Type B pancreatic cell (in vitro differentiated cells): ENCODE measurements around the gene MRPS16. TPM values are rescaled to one million over a fixed set of nuclear protein-coding genes. Genes with fewer than 3 reads are reported as not detected.

ENCODE experiments used
- DNase-seq: peaks from one replicate; pipeline ENCODE4 v3.0.0; 2021; ENCODE audit warnings: mixed read lengths; ENCODE audit not compliant: unreplicated experiment; ENCODE audit errors: extremely low spot score
- H3K27ac Mint-ChIP-seq: 2 replicates; pipeline ENCODE4 v1.8.0; 2021; ENCODE audit warnings: mild to moderate bottlenecking, mixed read lengths
- H3K27me3 Mint-ChIP-seq: 2 replicates; pipeline ENCODE4 v1.8.0; 2021; ENCODE audit warnings: mixed read lengths
- H3K36me3 Mint-ChIP-seq: 2 replicates; pipeline ENCODE4 v1.8.0; 2021; ENCODE audit warnings: mixed read lengths
- H3K4me1 Mint-ChIP-seq: one replicate; pipeline ENCODE4 v1.8.0; 2021; ENCODE audit warnings: mixed read lengths; ENCODE audit not compliant: unreplicated experiment
- H3K4me3 Mint-ChIP-seq: 2 replicates; pipeline ENCODE4 v1.8.0; 2021; ENCODE audit warnings: mild to moderate bottlenecking, mixed read lengths
- H3K9me3 Mint-ChIP-seq: 2 replicates; pipeline ENCODE4 v1.8.0; 2021; ENCODE audit warnings: mixed read lengths
- total RNA-seq: library from RNA; stranded (reverse); gene quantifications from 2 replicates; pipeline ENCODE4 v1.2.1, GENCODE V29; 2021; ENCODE audit warnings: low replicate concordance
- TF ChIP-seq, protein P1 (sequence below): fragments of 200-600 bp; sonication (generic); conservative IDR thresholded peaks from 2 replicates; pipeline ENCODE4 v1.5.0; 2021; ENCODE audit warnings: antibody characterized with exemption, mild to moderate bottlenecking

MRPS16 gene
- total RNA-seq, 1 donor from 2014 or later: 107 TPM

- TF ChIP-seq, protein P1, sequence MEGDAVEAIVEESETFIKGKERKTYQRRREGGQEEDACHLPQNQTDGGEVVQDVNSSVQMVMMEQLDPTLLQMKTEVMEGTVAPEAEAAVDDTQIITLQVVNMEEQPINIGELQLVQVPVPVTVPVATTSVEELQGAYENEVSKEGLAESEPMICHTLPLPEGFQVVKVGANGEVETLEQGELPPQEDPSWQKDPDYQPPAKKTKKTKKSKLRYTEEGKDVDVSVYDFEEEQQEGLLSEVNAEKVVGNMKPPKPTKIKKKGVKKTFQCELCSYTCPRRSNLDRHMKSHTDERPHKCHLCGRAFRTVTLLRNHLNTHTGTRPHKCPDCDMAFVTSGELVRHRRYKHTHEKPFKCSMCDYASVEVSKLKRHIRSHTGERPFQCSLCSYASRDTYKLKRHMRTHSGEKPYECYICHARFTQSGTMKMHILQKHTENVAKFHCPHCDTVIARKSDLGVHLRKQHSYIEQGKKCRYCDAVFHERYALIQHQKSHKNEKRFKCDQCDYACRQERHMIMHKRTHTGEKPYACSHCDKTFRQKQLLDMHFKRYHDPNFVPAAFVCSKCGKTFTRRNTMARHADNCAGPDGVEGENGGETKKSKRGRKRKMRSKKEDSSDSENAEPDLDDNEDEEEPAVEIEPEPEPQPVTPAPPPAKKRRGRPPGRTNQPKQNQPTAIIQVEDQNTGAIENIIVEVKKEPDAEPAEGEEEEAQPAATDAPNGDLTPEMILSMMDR: no peak
- Mint-ChIP-seq H3K27me3 (peaks cover 6% of the 10 kb centered on the region), H3K27ac (no peak overlapping the region), H3K4me1 (no peaks in the 10 kb centered on the region), H3K4me3 (no peak overlapping the region), H3K36me3 (no peaks in the 10 kb centered on the region), H3K9me3 (no peaks in the 10 kb centered on the region)
- no peak for DNase-seq
Observed at GRCh38 chr10:73281097-73281496, 28.7 kb upstream of the MRPS16 start.

- no peak for DNase-seq
- Mint-ChIP-seq H3K9me3 (no peaks in the 10 kb centered on the region), H3K27me3 (peaks cover 2% of the 10 kb centered on the region), H3K27ac (no peak overlapping the region), H3K4me1 (no peaks in the 10 kb centered on the region), H3K36me3 (no peaks in the 10 kb centered on the region), H3K4me3 (no peak overlapping the region)
- TF ChIP-seq, protein P1: no peak
Observed at GRCh38 chr10:73264423-73264822, 12.0 kb upstream of the MRPS16 start.

DNA sequence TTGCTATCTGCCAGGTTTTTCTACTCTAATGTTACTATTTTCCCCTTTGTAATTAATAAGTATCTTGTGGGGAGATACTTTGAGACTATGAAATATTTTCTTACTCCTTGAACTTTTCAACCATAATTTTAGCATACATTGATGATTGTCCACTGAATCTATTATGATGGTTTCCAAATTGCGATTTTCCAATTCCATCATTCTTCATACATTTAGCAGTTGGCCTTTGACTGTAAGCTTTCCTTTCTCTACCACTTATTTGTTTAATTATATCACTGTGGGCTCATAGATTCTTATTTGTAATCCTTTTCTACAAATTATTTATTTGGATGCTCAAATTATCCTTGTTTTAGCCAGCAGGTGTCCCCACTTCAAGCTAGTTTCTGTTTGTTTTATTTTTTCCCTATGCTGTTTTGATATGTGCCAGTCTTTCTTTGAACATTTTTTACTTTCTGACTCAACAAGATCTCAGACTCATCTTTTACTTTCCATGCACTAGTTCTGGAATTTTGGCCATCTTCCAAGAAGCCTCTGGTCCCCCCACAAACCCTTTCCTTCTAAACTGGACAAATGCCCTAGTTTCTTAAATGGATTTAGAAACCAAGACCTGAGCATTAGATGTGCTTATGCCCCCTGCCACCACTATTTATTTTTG lies 11.4 kb upstream of the MRPS16 start:
- Mint-ChIP-seq H3K27ac (no peak overlapping the region), H3K9me3 (no peaks in the 10 kb centered on the region), H3K36me3 (no peaks in the 10 kb centered on the region), H3K4me1 (no peaks in the 10 kb centered on the region), H3K27me3 (no peaks in the 10 kb centered on the region), H3K4me3 (no peak overlapping the region)
- TF ChIP-seq, protein P1: peak; percentile 74
- DNase-seq: no peak

- TF ChIP-seq, protein P1: no peak
- Mint-ChIP-seq H3K27ac (no peak overlapping the region), H3K9me3 (no peaks in the 10 kb centered on the region), H3K4me3 (no peak overlapping the region), H3K27me3 (no peaks in the 10 kb centered on the region), H3K36me3 (no peaks in the 10 kb centered on the region), H3K4me1 (no peaks in the 10 kb centered on the region)
- DNase-seq: no peak
Observed at GRCh38 chr10:73262880-73263555, 10.6 kb upstream of the MRPS16 start.

DNA sequence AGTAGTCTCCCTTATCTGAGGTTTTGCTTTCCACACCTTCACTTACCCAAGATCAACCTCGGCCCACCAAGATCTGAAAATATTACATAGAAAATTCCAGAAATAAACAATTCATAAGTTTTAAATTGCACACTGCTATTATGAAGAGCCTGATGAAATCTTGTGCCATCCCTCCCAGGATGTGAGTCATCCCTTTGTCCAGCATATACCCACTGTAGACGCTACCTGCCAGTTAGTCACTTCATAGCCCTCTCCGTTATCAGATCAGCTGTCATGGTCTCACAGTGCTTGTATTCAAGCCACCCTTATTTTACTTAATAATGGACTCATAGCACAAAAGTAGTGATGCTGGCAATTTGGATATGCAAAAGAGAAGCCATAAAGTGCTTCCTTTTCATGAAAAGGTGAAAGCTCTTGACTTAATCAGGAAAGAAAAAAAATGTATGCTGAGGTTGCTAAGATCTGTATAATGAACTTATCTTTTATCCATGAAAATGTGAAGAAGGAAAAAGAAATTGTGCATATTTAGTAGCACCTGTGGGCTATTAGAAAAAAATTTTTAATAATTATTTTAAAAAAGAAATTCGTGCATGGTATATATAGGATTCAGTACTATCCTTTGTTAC lies 9.8 kb upstream of the MRPS16 start:
- no peaks in the 10 kb centered on the region for H3K36me3 Mint-ChIP-seq
- no peaks in the 10 kb centered on the region for H3K4me1 Mint-ChIP-seq
- H3K9me3 Mint-ChIP-seq: no peaks in the 10 kb centered on the region
- no peak for DNase-seq
- H3K27me3 Mint-ChIP-seq: no peaks in the 10 kb centered on the region
- TF ChIP-seq, protein P1: no peak
- H3K27ac Mint-ChIP-seq: no peak overlapping the region
- H3K4me3 Mint-ChIP-seq: no peak overlapping the region
